Naive thymus-derived CD8-positive, alpha-beta T cell (primary cell): ENCODE measurements around the gene ATP11A. TPM values are rescaled to one million over a fixed set of nuclear protein-coding genes. Genes with fewer than 3 reads are reported as not detected.
A peak's percentile ranks its signal among the peaks of the same experiment; 100 is the strongest.

Experiments used
- ATAC-seq, 2 donors: fragments of 150-1000 bp; cut with Tn5 transposase in 1 of 2; sonication (Bioruptor Pico), chemical (Tn5 transposase) in 1 of 2; 1 replicate in 1 of 2; 2 replicates in 1 of 2; pipeline ENCODE4 v1.10.0; 2021; ENCODE audit warnings: mild to moderate bottlenecking in 2 of 2, moderate library complexity in 2 of 2
- POLR2A ChIA-PET: fragments of 350-600 bp; sonication (Branson Sonifier 250); formaldehyde crosslinking; loops from one replicate; lab custom pipeline; 2021; ENCODE audit warnings: antibody characterized with exemption; lab: Charles Lee
- DNase-seq, 10 donors: peaks; one replicate each; pipeline versions ENCODE4 v3.0.0 to v3.0.0-alpha.2; 2020 to 2022
- H3K27ac Mint-ChIP-seq, 10 donors: one replicate each; pipeline ENCODE4 v1.8.0; 2020 to 2022; ENCODE audit warnings: mild to moderate bottlenecking in 10 of 10, mixed read lengths in 10 of 10, moderate library complexity in 4 of 10, inconsistent platforms in 1 of 10
- H3K27me3 Mint-ChIP-seq, 5 donors: one replicate each; pipeline ENCODE4 v1.8.0; 2021 to 2022; ENCODE audit warnings: mixed read lengths in 5 of 5
- H3K36me3 Mint-ChIP-seq, 3 donors: one replicate each; pipeline ENCODE4 v1.8.0; 2020 to 2022; ENCODE audit warnings: mixed read lengths in 3 of 3, mild to moderate bottlenecking in 2 of 3, inconsistent platforms in 1 of 3
- H3K4me1 Mint-ChIP-seq, 4 donors: one replicate each; pipeline ENCODE4 v1.8.0; 2021 to 2022; ENCODE audit warnings: mixed read lengths in 4 of 4
- H3K4me3 Mint-ChIP-seq, 10 donors: one replicate each; pipeline ENCODE4 v1.8.0; 2020 to 2022; ENCODE audit warnings: mild to moderate bottlenecking in 10 of 10, mixed read lengths in 10 of 10, moderate library complexity in 6 of 10, inconsistent platforms in 1 of 10
- H3K9me3 Mint-ChIP-seq, 9 donors: one replicate each; pipeline ENCODE4 v1.8.0; 2020 to 2022; ENCODE audit warnings: mixed read lengths in 9 of 9, mild to moderate bottlenecking in 3 of 9, inconsistent platforms in 1 of 9, moderate library complexity in 1 of 9
- polyA plus RNA-seq, 3 donors: library from polyadenylated mRNA; unstranded; fragments of 300-500 nt; fragmentation: Illumina TruSeq; gene quantifications; one replicate each; pipeline ENCODE4 v1.2.3, GENCODE V29; 2021
- total RNA-seq, 8 experiments: library from RNA in 2 of 8; stranded (reverse) in 2 of 8; gene quantifications; one replicate each; pipeline ENCODE4 v1.2.3 and lab custom pipeline; 2021 to 2026

The ATP11A gene
- total and polyA plus RNA-seq, 5 experiments from 2014 or later, result 0.76 to 23.9 (median 3.1) TPM

GRCh38 chr13:112740502-112741131 lies 50.8 kb downstream of the ATP11A start:
- POLR2A ChIA-PET, result no interaction called here
- Mint-ChIP-seq H3K9me3 (no peaks in the 10 kb centered on the region), H3K36me3 (no peaks in the 10 kb centered on the region), H3K4me3 (peak overlapping the region in 1 of 10 donors; percentile 54), H3K4me1 (peaks cover 9 to 30% (median 19%) of the 10 kb centered on the region in 4 donors), H3K27ac (peak overlapping the region in 2 of 10 donors; percentile 52 to 67), H3K27me3 (no peaks in the 10 kb centered on the region)
- no peak for DNase-seq
- ATAC-seq, result no peak

- H3K9me3 Mint-ChIP-seq, result no peaks in the 10 kb centered on the region
- ATAC-seq (no peak), DNase-seq (no peak)
- no peak overlapping the region for H3K4me3 Mint-ChIP-seq
- POLR2A ChIA-PET, result no interaction called here
- no peaks in the 10 kb centered on the region for H3K36me3 Mint-ChIP-seq
- peak overlapping the region in 1 of 10 donors; percentile 67 for H3K27ac Mint-ChIP-seq
- H3K4me1 Mint-ChIP-seq, result peaks cover 9 to 30% (median 17%) of the 10 kb centered on the region in 4 donors
- H3K27me3 Mint-ChIP-seq, result no peaks in the 10 kb centered on the region
Measured at GRCh38 chr13:112741185-112741755, 51.4 kb downstream of the ATP11A start.

DNA sequence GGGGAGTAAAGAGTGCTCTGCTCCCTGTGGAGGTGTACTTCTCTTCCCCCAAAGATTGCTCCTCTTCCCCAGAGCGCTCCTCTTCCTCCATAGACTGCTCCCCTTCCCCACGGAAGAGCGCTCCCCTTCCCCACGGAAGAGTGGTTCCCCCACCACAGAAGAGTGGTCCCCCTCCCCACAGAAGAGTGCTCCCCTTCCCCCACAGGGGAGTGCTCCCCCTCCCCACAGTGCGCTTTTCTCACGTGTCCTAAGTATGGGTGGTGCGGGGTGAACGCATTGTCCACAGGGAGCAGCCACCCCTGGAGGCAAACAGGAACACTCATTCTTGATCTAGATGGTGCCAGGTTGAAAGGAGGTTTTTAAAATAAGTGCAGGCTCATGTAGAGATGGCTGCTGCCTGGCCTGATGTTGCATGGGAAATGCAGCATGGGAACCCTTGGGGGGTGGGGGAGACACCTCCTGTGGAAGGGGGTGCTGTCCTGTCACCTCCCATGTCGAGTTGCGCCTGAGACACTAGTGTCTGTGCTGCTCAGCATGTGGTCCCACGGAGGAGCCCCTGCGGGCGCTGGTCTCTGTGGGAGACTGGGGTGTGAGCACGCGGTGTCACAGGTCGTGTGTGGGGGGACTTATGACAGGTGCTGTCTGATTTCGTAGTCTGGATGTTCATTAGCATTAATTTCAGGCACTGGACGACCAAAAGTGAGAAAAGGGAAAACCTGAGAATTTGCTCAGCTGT lies 52.2 kb downstream of the ATP11A start:
- Mint-ChIP-seq H3K27ac (peak overlapping the region in 1 of 10 donors; percentile 65), H3K4me1 (peaks cover 10 to 30% (median 18%) of the 10 kb centered on the region in 4 donors)
- POLR2A ChIA-PET, result no interaction called here

DNA sequence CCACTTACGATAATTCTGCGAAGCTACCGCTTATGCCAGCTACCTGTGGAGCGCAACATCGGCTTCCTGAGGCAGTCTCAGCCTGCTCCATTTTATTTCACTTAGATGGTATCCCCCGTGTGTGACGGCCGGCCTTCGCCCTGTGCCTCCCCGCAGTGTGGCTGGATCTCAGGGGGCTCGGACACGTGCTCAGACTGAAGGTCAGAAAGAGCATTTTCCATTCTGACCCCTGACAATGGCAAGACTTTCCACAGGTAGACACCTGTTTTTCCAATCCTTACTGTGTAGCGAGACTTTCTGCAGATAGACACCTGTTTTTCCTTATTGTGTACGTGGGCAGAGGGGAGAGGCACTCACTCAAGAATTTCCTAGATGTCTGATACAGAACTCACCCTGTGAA lies 52.7 kb downstream of the ATP11A start:
- ATAC-seq, result no peak
- H3K36me3 Mint-ChIP-seq, result no peaks in the 10 kb centered on the region
- H3K27ac Mint-ChIP-seq, result no peak overlapping the region
- peaks cover 10 to 30% (median 17%) of the 10 kb centered on the region in 4 donors for H3K4me1 Mint-ChIP-seq
- H3K4me3 Mint-ChIP-seq, result no peak overlapping the region
- DNase-seq, result no peak
- H3K9me3 Mint-ChIP-seq, result no peaks in the 10 kb centered on the region
- H3K27me3 Mint-ChIP-seq, result no peaks in the 10 kb centered on the region
- POLR2A ChIA-PET, result no interaction called here

More for the DNA sequence above, 52.2 kb downstream of the ATP11A start:
- no peak for DNase-seq
- Mint-ChIP-seq H3K36me3 (no peaks in the 10 kb centered on the region), H3K4me3 (no peak overlapping the region), H3K27me3 (no peaks in the 10 kb centered on the region), H3K9me3 (no peaks in the 10 kb centered on the region)
- no peak for ATAC-seq

- no peak for DNase-seq
- H3K4me3 Mint-ChIP-seq, result no peak overlapping the region
- peaks cover 10 to 30% (median 18%) of the 10 kb centered on the region in 4 donors for H3K4me1 Mint-ChIP-seq
- no peak for ATAC-seq
- H3K27me3 Mint-ChIP-seq, result no peaks in the 10 kb centered on the region
- H3K36me3 Mint-ChIP-seq, result no peaks in the 10 kb centered on the region
- POLR2A ChIA-PET, result no interaction called here
- H3K9me3 Mint-ChIP-seq, result no peaks in the 10 kb centered on the region
- H3K27ac Mint-ChIP-seq, result peak overlapping the region in 1 of 10 donors; percentile 59
Measured at GRCh38 chr13:112743451-112744167, 53.8 kb downstream of the ATP11A start.

- DNase-seq, result no peak
- H3K4me3 Mint-ChIP-seq, result no peak overlapping the region
- POLR2A ChIA-PET, result no interaction called here
- no peaks in the 10 kb centered on the region for H3K36me3 Mint-ChIP-seq
- H3K27ac Mint-ChIP-seq, result peak overlapping the region in 2 of 10 donors; percentile 2 to 59
- ATAC-seq, result no peak
- H3K9me3 Mint-ChIP-seq, result no peaks in the 10 kb centered on the region
- no peaks in the 10 kb centered on the region for H3K27me3 Mint-ChIP-seq
- H3K4me1 Mint-ChIP-seq, result peaks cover 10 to 28% (median 17%) of the 10 kb centered on the region in 4 donors
Measured at GRCh38 chr13:112744168-112745021, 54.6 kb downstream of the ATP11A start.

- POLR2A ChIA-PET, result no interaction called here
- Mint-ChIP-seq H3K36me3 (no peaks in the 10 kb centered on the region), H3K4me1 (peaks cover 10 to 23% (median 14%) of the 10 kb centered on the region in 4 donors), H3K27me3 (no peaks in the 10 kb centered on the region), H3K9me3 (no peaks in the 10 kb centered on the region), H3K27ac (no peak overlapping the region), H3K4me3 (no peak overlapping the region)
- DNase-seq (no peak), ATAC-seq (no peak)
Measured at GRCh38 chr13:112746044-112746443, 56.2 kb downstream of the ATP11A start.

DNA sequence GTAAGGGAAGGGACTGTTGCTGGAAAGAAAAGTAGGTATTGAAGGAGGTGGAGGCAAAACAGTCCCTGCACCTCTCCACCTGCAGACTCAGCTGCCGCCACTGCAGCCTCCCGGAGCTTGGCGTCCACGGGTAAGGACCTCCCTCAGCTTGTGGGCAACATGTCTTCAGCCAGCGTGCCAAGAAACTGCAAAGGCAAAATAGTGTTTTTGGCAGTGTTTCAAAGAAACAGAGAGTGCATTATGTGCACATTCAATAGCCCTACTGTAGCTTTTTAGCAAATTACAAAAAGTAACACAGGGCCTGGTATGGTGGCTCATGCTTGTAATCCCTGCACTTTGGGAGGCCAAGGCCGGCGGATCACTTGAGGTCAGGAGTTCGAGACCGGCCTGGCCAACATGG lies 57.4 kb downstream of the ATP11A start:
- Mint-ChIP-seq H3K36me3 (no peaks in the 10 kb centered on the region), H3K4me3 (no peak overlapping the region), H3K4me1 (peaks cover 10 to 19% (median 16%) of the 10 kb centered on the region in 4 donors), H3K27ac (no peak overlapping the region), H3K27me3 (no peaks in the 10 kb centered on the region), H3K9me3 (no peaks in the 10 kb centered on the region)
- no peak for DNase-seq
- ATAC-seq, result no peak
- POLR2A ChIA-PET, result no interaction called here

- Mint-ChIP-seq H3K9me3 (no peaks in the 10 kb centered on the region), H3K4me1 (peaks cover 8 to 25% (median 14%) of the 10 kb centered on the region in 4 donors), H3K36me3 (no peaks in the 10 kb centered on the region), H3K4me3 (no peak overlapping the region), H3K27ac (peak overlapping the region in 1 of 10 donors; percentile 8), H3K27me3 (no peaks in the 10 kb centered on the region)
- POLR2A ChIA-PET, result no interaction called here
- ATAC-seq (no peak), DNase-seq (no peak)
Measured at GRCh38 chr13:112748947-112749735, 59.3 kb downstream of the ATP11A start.

DNA sequence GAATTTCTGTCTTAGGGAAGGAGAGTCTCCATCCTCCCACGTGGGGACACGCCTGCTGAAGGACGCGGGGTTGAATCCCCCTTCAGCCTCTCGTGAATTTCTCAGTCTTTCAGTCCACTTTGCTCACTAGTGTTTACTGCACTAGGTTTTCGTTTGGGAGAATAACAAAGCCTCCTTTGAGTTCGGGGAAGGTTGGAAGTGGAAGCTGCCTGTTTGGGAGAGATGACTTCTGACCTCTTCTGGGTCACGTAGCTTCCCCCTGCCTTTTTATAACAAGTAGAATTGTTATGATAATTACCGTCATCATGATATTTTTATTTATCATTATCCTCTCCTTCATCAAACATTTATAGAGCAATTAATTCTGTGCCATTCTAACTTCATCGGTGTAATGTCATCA lies 60.7 kb downstream of the ATP11A start:
- Mint-ChIP-seq H3K4me3 (no peak overlapping the region), H3K27ac (no peak overlapping the region), H3K9me3 (no peaks in the 10 kb centered on the region)

DNA sequence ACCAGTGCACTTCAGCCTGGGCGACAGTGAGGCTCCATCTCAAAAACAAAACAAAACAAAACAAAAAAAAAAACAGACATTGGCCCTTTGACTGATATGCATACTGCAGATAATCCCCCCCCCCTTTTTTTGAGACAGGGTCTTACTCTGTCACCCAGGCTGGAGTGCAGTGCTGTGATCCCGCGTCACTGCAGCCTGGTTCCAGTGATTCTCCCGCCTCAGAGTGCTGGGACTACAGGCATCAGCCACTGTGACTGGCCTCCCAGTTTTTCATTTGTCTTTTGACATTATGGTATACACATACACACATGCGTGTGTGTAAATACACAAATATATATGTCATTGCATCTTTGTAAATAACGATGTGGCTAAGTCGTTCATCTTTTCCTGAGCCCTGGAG lies 61.8 kb downstream of the ATP11A start:
- no peak for ATAC-seq
- no peaks in the 10 kb centered on the region for H3K36me3 Mint-ChIP-seq
- POLR2A ChIA-PET, result no interaction called here
- H3K9me3 Mint-ChIP-seq, result no peaks in the 10 kb centered on the region
- no peak overlapping the region for H3K4me3 Mint-ChIP-seq
- peaks cover 7 to 28% (median 13%) of the 10 kb centered on the region in 4 donors for H3K4me1 Mint-ChIP-seq
- DNase-seq, result no peak
- no peaks in the 10 kb centered on the region for H3K27me3 Mint-ChIP-seq
- H3K27ac Mint-ChIP-seq, result no peak overlapping the region

More for the DNA sequence above, 60.7 kb downstream of the ATP11A start:
- ATAC-seq (no peak), DNase-seq (no peak)
- no peaks in the 10 kb centered on the region for H3K27me3 Mint-ChIP-seq
- H3K36me3 Mint-ChIP-seq, result no peaks in the 10 kb centered on the region
- peaks cover 7 to 28% (median 13%) of the 10 kb centered on the region in 4 donors for H3K4me1 Mint-ChIP-seq
- POLR2A ChIA-PET, result no interaction called here
